Ovary (tissue), 3 donors: ENCODE measurements around the gene JADE3.

Source experiments
- CTCF ChIP-seq, 3 donors: fragments of 450-650 bp in 2 of 3; fragments of 200-600 bp in 1 of 3; IDR thresholded peaks; one replicate each; pipeline versions ENCODE4 v1.5.1 to v1.8.0; 2016 to 2022; ENCODE audit warnings: antibody characterized with exemption in 3 of 3, mild to moderate bottlenecking in 1 of 3
- EP300 ChIP-seq: sonication (generic); formaldehyde crosslinking; IDR thresholded peaks from one replicate; pipeline ENCODE4 v1.6.1; 2017; ENCODE audit warnings: antibody characterized with exemption
- POLR2A ChIP-seq: fragments of 450-650 bp; IDR thresholded peaks from one replicate; pipeline ENCODE4 v1.6.1; 2017; ENCODE audit warnings: antibody characterized with exemption, mild to moderate bottlenecking, moderate library complexity
- donor health status: DM: no; HTN: no; CAD: no.

- TF ChIP-seq POLR2A (no peak), CTCF (IDR thresholded peaks at IDR 0.05) (no peak), EP300 (no peak)
Observed at GRCh38 chrX:46994096-46994495, 81.9 kb downstream of the JADE3 start.
